Right renal pelvis (tissue), 4 donors: ENCODE measurements around the gene TTC9. TPM values are rescaled to one million over a fixed set of nuclear protein-coding genes. Genes with fewer than 3 reads are reported as not detected.
"Not testable (repeated sequence)": the region's sequence is repeated elsewhere in the genome, so short reads cannot be mapped to it uniquely, and the experiment has no call there.

Experiments used
- DNase-seq, 4 donors: peaks; one replicate each; pipeline ENCODE4 v3.0.0-alpha.2; 2013; ENCODE audit warnings: low read depth in 4 of 4, low spot score in 3 of 4, missing footprints in 1 of 4
- polyA plus RNA-seq, 4 donors: library from polyadenylated mRNA; unstranded; fragments of 120-200 nt; gene quantifications; one replicate each; pipeline ENCODE4 v1.2.1, GENCODE V29; 2013; ENCODE audit not compliant: insufficient read length in 4 of 4

The TTC9 gene
- polyA plus RNA-seq, 4 donors = 3.2 to 3.8 (median 3.7) TPM

DNA sequence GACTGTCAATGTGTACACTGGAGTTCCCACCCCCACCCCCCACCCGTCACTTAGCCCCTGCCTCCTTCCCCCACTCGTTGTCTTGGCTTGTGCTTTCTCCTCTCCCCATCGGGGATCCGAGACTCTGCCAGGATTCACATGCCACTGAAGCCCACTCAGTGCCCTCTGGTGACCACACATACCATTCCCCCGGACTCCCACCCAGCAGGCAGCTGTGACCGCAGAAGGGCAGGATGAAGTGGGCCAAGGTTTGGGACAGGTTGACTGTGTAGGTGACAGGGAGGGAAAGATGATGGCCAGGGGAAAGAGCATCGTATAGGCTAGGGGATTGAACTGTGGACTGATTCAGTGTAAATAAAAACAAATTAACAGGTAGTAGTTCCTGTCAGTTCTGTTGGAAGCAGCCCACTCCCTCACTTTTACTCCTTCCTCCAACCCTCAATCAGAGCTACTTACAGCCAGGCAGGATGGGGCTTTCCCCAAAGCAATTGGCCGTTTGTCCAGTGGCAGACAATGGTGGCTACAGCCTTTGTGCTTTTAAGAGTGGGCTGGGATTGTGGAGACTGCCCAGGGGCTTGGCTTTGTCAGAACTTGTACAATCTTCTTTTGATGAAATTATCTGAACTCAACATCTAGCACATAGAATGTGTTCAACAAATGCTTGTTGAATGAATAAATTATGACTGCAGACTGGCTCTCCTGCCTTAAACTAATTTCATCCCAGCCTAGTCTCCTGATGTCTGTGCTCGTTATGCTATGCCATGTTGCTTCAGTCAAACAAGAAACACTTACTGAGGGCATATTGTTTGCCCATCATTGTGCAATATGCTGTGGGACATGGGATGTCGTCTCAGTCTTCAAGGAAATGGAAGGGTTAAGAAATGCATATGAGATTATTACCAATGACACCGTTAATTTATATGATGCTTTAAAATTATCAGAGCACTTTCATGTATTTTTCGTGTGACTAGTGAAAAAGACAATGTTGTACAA is 30.2 kb downstream of the TTC9 start:
- DNase-seq = no peak

GRCh38 chr14:70677341-70677740 is 35.6 kb downstream of the TTC9 start:
- DNase-seq = no peak

- DNase-seq = no peak
Observed at GRCh38 chr14:70680748-70681147, 39.0 kb downstream of the TTC9 start.

- no peak for DNase-seq
Observed at GRCh38 chr14:70683983-70684382, 42.3 kb downstream of the TTC9 start.

DNA sequence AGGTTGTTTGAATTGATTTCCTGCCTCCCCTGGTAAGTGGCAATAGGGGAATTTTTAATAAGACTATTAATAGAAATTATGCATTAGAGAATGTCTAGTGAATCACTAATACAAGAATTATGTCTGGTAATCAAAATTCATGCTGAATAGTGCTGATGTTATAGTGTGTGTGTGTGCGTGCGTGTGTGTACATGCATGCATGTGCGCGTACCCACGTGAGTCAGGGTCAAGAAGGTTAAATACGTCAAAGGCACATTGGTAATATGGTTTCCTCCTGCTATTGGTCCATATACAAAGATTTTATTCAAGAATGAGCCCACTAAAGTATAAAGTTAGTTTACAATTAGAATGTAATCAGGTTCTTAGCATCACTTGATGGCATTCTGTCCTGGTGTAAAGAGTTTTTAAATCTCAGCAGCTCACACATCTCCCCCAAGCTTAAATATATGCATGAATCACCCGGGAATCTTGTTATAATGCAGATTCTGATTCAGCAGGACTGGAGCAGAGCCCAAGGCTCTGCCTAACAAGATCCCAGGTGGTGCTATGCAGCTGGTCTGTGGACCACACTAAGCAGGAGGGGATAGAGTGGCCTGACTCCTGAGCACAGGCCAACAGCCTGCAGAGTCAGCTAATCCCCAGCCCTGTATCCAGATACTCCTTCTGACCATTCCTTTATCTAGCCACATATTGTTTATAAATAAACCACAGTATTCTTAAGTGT is 43.9 kb downstream of the TTC9 start:
- no peak for DNase-seq

- DNase-seq = no peak
Observed at GRCh38 chr14:70692210-70692609, 50.5 kb downstream of the TTC9 start.

- no peak for DNase-seq
Observed at GRCh38 chr14:70696026-70696425, 54.3 kb downstream of the TTC9 start.

- DNase-seq = no peak
Observed at GRCh38 chr14:70697701-70698100, 56.0 kb downstream of the TTC9 start.

DNA sequence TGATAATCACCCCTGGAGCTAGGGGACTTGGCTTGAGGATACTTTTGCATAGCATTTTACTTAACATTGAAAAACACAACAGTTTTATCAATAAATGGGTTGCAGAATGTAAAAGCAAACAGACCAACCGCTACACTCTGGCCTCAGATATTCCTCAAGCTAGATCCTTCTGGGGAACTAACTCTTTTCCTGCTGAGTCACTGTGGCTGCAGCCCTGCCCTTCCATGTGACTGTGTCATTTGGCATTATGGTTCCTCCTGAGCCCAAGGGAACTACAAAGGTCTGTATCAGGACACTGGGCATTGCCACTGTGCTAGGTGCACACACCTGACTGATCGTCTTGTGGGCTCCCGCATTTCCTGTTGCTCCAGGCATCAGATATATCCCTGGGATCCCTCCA is 56.6 kb downstream of the TTC9 start:
- no peak for DNase-seq

DNA sequence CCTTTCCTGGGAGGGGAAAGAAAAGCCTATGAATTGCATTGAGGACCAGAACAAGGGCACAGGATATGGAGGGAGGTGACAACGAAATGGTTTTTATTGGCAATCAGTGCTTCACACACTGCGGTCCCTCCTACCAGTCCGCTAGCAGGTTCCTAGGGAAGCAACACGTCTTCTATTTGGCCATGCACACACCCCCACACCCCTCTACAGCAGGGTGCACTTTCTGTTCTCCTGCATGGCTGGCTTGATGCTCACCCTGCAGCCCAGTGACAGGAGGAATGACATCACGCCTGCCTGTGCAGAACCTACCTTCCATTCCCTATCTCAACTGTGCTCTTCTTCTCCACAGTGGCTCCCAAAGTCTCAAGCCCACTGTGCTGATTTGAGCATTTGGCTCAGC is 57.9 kb downstream of the TTC9 start:
- DNase-seq = no peak

- no peak for DNase-seq
Observed at GRCh38 chr14:70700955-70701585, 59.4 kb downstream of the TTC9 start.

- no peak for DNase-seq
Observed at GRCh38 chr14:70701610-70702009, 59.9 kb downstream of the TTC9 start.

GRCh38 chr14:70702161-70702560 is 60.4 kb downstream of the TTC9 start:
- no peak for DNase-seq

DNA sequence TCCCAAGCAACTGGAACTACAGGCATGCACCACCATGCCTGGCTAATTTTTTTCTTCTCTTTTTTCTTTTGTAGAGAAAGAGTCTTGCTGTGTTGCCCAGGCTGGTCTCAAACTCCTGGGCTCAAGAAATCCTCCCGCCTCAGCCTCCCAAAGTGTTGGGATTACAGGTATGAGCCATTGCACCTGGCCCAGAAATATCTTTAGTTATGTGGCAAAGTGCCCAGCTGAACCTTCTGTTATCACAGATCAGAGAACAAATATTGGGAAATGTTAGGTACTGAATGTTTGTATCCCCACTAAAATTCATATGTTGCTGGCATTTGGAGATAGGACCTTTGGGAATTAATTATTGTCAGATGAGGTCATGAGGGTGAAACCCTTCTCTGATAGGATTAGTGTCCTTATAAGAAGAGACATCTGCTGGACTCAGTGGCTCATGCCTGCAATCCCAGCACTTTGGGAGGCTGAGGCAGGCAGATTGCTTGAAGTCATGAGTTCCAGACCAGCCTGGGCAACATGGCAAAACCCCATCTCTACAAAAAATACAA is 62.0 kb downstream of the TTC9 start:
- not testable (repeated sequence) for DNase-seq

DNA sequence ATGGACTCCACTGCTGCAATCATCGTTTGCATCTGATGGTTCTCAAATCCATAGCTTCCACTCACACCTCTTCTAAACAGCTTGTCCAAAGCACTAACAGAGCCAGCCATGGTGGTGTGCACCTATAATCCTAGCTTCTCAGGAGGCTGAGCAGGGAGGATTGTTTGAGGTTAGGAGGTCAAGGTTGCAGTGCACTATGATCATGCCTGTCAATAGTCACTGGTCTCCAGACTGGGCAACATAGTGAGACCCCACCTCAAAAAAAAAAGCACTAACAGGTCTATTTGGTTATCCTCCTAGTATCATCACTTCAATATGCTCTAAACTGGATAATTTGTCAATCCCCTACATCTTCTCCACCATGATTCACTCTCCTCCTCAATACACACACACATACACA is 63.2 kb downstream of the TTC9 start:
- DNase-seq = no peak

DNA sequence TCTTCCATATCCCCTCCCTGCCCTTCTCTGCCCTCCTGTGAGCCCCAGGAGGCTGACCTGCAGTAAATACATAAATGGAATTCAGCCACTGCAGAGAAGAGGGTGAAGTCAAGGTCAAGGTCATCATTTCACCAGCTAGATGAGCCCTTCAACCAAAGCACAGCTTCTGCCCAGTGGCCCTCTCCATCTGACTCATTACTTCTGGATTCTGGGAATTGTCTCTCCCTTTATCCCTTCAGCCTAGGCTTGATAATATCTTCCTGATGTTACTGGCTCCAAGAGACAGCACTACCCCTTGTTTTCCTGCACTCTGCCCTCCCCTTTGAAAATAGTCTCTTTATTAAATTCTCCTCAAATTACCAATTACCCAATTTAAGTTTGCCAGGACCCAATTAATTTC is 64.5 kb downstream of the TTC9 start:
- DNase-seq = no peak

DNA sequence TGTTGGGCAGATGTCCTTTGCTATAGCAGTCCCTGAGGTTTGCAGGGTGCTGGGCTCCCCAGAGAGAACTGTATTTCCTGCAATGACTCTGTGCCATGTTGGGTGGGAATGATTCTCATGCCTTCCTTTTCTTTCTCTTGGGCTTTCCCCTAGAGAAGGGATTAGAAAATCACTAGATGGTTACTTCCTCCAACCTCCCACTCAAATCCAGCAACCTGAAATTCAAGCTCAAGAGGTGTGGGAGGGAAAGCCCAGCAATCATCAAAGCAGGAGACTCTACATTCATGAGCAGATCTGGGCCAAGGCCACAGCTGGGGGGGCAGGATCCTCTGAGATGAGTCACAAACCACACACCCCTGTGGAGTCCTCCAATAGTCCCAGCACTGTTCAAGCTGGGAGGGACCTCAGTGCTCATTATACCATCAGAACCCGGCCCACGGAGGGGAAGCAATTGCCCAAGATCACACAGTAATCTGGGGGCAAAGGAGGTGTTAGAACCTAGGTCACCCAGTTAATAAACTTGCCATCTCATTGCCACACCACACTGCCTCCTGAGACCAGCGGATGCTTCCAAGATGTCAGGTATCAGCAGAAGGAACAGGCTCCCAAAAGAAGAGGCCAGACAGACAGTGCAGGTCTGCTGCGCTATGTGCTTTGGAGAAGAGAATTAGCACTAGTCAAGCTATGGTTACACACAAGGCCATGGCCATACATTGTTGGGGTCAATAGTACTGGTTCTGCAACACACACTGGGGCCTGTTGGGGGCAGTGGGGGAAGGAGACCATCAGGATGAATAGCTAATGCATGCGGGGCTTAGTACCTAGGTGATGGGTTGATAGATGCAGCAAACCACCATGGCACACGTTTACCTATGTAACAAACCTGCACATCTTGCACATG is 65.7 kb downstream of the TTC9 start:
- DNase-seq = no peak

DNA sequence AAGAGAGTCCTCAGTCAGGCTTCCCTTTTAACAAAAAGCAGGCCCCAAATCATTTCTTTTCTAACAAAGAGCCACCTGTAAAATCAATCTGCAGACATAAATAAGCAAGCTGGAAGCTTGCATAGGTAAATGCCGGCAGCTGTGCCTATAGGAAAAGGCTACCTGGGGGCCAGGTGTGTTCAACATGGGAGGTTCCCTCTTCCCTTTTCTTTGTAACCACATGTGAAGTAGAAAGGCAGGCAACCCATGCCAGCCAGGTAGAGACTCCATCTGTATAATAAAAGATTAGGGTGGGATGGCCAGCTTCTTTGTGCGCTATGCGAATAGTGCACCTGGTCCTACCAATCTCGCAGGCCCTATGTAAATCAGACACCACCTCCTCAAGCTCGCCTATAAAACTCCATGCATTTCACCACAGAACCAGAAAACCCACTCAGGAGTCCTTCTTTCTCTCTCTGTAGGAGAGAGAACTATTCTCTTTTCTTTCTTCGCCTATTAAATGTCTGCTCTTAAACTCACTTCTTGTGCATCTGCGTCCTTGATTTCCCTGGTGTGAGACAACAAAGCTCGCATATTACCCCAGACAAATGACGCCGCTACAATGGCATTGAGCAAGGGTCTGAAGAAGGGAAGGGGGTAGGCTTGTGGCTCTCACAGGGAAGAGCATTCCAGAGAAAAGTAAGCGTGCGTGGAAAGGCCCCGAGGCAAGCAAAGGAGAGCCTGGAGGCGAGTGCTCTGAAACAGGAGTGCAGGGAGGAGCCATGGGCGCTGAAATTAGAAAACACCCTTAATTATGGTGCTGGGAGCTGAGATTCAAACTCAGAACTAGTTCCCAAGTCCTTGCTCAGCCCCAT is 67.2 kb downstream of the TTC9 start:
- no peak for DNase-seq

DNA sequence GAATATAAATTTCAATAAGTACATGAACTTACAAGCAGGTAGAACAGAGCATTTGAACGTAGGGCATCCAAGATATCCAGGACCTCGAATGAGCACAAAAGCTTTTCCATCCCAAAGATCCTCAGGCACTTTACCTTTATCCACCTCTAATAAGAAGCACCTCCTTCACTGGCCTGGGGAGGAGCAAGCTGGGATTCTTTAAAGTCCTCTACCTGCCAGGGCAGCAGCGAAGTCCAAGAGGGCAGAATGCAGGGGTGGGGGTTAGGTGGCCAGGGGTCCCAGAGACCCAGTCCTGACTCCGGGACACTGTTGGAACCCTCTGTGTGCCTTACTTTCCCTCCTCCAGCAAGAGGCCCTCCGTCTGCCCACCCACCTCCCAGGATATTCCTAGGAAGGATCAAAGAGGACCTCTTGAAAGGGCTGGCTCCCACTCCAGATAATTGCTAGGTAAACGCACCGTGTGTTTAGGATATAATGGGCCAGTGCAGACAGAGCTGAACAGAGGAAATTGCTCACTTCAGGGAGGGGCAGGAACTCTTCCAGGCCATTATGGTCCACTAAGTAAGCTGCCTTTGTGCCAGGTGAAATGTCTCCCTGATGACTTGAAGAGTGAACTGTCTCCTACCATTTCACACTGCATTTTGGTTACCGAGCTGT is 68.1 kb downstream of the TTC9 start:
- DNase-seq = no peak
